D721Med (cell line): Measurements from ENCODE around the gene TSPEAR.

Source experiments
- DNase-seq: peaks from one replicate; pipeline ENCODE4 v3.0.0; 2011; ENCODE audit warnings: low spot score; ENCODE audit not compliant: insufficient read length
- FAIRE-seq: peaks from 2 replicates; lab custom pipeline; 2011; peaks lifted over from hg19 to GRCh38; lab: Jason Lieb, UNC
- CTCF ChIP-seq: IDR thresholded peaks from 2 replicates; pipeline ENCODE4 v1.5.1; 2012; ENCODE audit warnings: mild to moderate bottlenecking, control low read depth; ENCODE audit not compliant: insufficient read depth; ENCODE audit errors: missing control alignments

The TSPEAR gene

GRCh38 chr21:44734026-44734745, 22.8 kb upstream of the TSPEAR start:
- TF ChIP-seq CTCF = no peak
- DNase-seq (no peak), FAIRE-seq (no peak)

GRCh38 chr21:44732956-44733355, 21.6 kb upstream of the TSPEAR start:
- TF ChIP-seq CTCF = no peak
- no peak for FAIRE-seq
- DNase-seq = no peak

GRCh38 chr21:44732263-44732662, 20.9 kb upstream of the TSPEAR start:
- DNase-seq = no peak
- no peak for FAIRE-seq
- TF ChIP-seq CTCF = no peak

- DNase-seq = no peak
These were observed 19.7 kb upstream of the TSPEAR start for GRCh38 chr21:44730951-44731579.

GRCh38 chr21:44730028-44730395, 18.6 kb upstream of the TSPEAR start:
- TF ChIP-seq CTCF = no peak
- FAIRE-seq = no peak
- no peak for DNase-seq

More at GRCh38 chr21:44730951-44731579, 19.7 kb upstream of the TSPEAR start:
- FAIRE-seq = no peak
- TF ChIP-seq CTCF = no peak

GRCh38 chr21:44729336-44730027, 18.1 kb upstream of the TSPEAR start:
- TF ChIP-seq CTCF = no peak
- FAIRE-seq = no peak
- no peak for DNase-seq
